HG03439 (cell line): ENCODE data around the gene SLCO3A1.

Experiments
- ATAC-seq: cut with Tn5 transposase; IDR thresholded peaks from one replicate; pipeline ENCODE4 v1.9.1; 2021; ENCODE audit warnings: mild to moderate bottlenecking, moderate library complexity; ENCODE audit not compliant: unreplicated experiment

Gene SLCO3A1

GRCh38 chr15:91853511-91853947, at the start of gene SLCO3A1:
SLCO3A1 (plus strand) TSS chr15:91853708.
- ATAC-seq = peak; percentile 19

- ATAC-seq = no peak
These were observed 46.4 kb upstream of the SLCO3A1 start for GRCh38 chr15:91807122-91807521.

GRCh38 chr15:91813924-91814323, 39.6 kb upstream of the SLCO3A1 start:
- ATAC-seq = no peak

- no peak for ATAC-seq
These were observed 36.6 kb upstream of the SLCO3A1 start for GRCh38 chr15:91816942-91817341.

- ATAC-seq = no peak
These were observed 32.0 kb upstream of the SLCO3A1 start for GRCh38 chr15:91821458-91821857.

GRCh38 chr15:91824256-91824655, 29.3 kb upstream of the SLCO3A1 start:
- no peak for ATAC-seq

GRCh38 chr15:91826443-91826842, 27.1 kb upstream of the SLCO3A1 start:
- no peak for ATAC-seq

- no peak for ATAC-seq
These were observed 20.5 kb upstream of the SLCO3A1 start for GRCh38 chr15:91833056-91833455.

GRCh38 chr15:91839867-91840266, 13.6 kb upstream of the SLCO3A1 start:
- ATAC-seq = no peak

GRCh38 chr15:91841861-91842260, 11.6 kb upstream of the SLCO3A1 start:
- ATAC-seq = no peak

GRCh38 chr15:91844341-91844740, 9.2 kb upstream of the SLCO3A1 start:
- ATAC-seq = no peak

- no peak for ATAC-seq
These were observed 8.6 kb upstream of the SLCO3A1 start for GRCh38 chr15:91844928-91845327.

GRCh38 chr15:91845720-91846119, 7.8 kb upstream of the SLCO3A1 start:
- no peak for ATAC-seq

- no peak for ATAC-seq
These were observed 4.3 kb upstream of the SLCO3A1 start for GRCh38 chr15:91849180-91849579.

- ATAC-seq = no peak
These were observed 3.8 kb upstream of the SLCO3A1 start for GRCh38 chr15:91849749-91850161.

GRCh38 chr15:91852741-91853510, 582 bp upstream of the SLCO3A1 start:
- ATAC-seq = peak; percentile 64

- no peak for ATAC-seq
These were observed 585 bp downstream of the SLCO3A1 start for GRCh38 chr15:91853948-91854638.

- ATAC-seq = no peak
These were observed 1.1 kb downstream of the SLCO3A1 start for GRCh38 chr15:91854639-91854990.

- ATAC-seq = no peak
These were observed 1.7 kb downstream of the SLCO3A1 start for GRCh38 chr15:91855241-91855640.

GRCh38 chr15:91855684-91856489, 2.4 kb downstream of the SLCO3A1 start:
- no peak for ATAC-seq

- ATAC-seq = no peak
These were observed 3.7 kb downstream of the SLCO3A1 start for GRCh38 chr15:91857224-91857585.

- ATAC-seq = peak; percentile 48
These were observed 4.3 kb downstream of the SLCO3A1 start for GRCh38 chr15:91857772-91858171.
